Gastrocnemius medialis (tissue), 4 donors: ENCODE data around the gene SLC22A17.

ENCODE experiments used
- POLR2A ChIP-seq, 2 donors: fragments of 450-650 bp; IDR thresholded peaks; one replicate each; pipeline ENCODE4 v1.6.1; 2017; ENCODE audit warnings: antibody characterized with exemption in 2 of 2, mild to moderate bottlenecking in 2 of 2, moderate library complexity in 2 of 2
- TF ChIP-seq, protein P1 (sequence below), 5 experiments: fragments of 450-650 bp in 3 of 5; fragments of 200-600 bp in 2 of 5; sonication (generic) in 2 of 5; IDR thresholded peaks in 4 of 5; conservative IDR thresholded peaks in 1 of 5; 1 replicate in 4 of 5; 2 replicates in 1 of 5; pipeline ENCODE4 v1.5.1; 2016 to 2019; ENCODE audit warnings: antibody characterized with exemption in 5 of 5, mild to moderate bottlenecking in 3 of 5, moderate library complexity in 3 of 5

- no peak for TF ChIP-seq POLR2A (IDR thresholded peaks at IDR 0.05)
- TF ChIP-seq, protein P1, sequence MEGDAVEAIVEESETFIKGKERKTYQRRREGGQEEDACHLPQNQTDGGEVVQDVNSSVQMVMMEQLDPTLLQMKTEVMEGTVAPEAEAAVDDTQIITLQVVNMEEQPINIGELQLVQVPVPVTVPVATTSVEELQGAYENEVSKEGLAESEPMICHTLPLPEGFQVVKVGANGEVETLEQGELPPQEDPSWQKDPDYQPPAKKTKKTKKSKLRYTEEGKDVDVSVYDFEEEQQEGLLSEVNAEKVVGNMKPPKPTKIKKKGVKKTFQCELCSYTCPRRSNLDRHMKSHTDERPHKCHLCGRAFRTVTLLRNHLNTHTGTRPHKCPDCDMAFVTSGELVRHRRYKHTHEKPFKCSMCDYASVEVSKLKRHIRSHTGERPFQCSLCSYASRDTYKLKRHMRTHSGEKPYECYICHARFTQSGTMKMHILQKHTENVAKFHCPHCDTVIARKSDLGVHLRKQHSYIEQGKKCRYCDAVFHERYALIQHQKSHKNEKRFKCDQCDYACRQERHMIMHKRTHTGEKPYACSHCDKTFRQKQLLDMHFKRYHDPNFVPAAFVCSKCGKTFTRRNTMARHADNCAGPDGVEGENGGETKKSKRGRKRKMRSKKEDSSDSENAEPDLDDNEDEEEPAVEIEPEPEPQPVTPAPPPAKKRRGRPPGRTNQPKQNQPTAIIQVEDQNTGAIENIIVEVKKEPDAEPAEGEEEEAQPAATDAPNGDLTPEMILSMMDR (IDR thresholded peaks at IDR 0.05 in 4 of 5, conservative IDR thresholded peaks at IDR 0.05 in 1 of 5) = no peak
Measured at GRCh38 chr14:23321572-23322547, 30.8 kb downstream of the SLC22A17 start.
